CD4-positive, alpha-beta T cell treated with Interleukin-15 for 1 hour (primary cell): ENCODE data around the gene KLF3.

ENCODE experiments used
- DNase-seq: peaks from one replicate; pipeline ENCODE4 v3.0.0-alpha.2; 2020

The KLF3 gene

DNA sequence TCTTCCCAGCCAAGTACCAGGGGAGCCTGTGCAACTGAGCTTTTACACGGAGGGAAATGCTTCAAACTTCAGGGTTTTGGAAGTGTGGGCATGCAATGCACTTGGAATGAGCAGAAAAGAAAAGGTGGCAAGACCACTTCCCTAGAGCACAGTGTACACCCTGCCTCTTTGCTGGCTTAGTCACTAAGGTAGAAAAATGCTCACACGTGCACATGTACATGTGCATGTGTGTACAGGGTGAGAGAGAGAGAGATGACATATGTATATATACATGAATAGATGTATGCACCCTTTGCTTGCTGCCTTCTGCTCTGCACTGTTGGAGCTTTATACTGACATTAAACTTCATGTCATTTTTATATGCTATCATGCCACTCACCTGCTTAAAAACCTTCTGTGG, 7.9 kb upstream of the KLF3 start:
- no peak for DNase-seq

DNA sequence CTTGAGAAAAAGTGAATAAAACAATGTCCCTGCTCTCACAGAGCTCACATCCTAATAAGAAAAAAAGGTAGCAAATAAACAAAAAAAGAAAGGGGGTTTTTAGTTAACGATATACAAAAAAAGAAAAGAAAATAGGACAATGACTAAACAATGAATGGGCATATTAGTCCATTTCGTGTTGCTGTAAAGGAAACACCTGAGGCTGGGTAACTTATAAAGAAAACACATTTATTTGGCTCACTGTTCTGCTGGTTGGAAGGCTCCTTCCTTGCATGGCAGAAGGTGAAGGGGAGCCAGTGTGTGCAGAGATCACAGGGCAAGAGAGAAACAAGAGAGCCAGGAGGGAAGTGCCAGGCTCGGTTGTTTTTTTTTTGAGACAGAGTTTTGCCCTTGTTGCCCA, 4.7 kb upstream of the KLF3 start:
- DNase-seq, result no peak

DNA sequence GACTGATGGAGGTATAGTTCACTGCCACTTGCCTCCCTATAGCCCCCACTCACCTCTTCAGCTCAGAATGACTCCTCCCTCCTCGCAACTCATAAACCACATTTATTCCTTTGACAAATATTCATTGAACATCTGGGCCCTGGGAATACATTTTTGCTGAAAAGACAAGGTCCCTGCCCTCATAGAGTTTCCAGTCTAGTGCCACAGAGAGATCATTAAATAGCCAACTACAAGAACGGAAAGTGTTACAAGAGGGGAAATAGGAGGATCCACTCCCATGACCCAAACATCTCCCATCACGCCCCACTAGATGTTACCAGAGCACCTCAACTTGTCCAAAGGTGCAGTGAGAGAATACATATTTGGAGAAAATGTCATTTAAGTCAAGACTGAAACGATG, 3.2 kb upstream of the KLF3 start:
- DNase-seq, result no peak

DNA sequence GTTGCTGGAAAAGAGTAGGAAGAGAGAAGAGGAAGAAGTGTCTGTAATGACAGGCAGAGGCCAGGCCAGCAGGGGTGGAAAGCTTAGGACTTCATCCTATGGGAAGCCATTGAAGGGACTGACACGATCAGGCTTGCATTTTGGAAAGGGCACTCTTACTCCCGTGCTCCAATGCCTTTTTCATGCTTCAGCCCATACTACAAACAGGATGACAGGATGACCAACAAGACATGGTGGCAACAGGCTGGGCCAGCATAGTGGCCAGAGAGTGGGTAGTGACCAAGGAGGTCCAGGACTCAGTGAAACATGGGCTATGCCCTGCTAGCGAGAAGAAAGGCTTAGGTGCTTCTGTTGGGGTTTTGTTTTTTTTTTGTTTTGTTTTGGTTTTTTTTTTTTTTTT, 2.6 kb upstream of the KLF3 start:
- DNase-seq, result no peak

DNA sequence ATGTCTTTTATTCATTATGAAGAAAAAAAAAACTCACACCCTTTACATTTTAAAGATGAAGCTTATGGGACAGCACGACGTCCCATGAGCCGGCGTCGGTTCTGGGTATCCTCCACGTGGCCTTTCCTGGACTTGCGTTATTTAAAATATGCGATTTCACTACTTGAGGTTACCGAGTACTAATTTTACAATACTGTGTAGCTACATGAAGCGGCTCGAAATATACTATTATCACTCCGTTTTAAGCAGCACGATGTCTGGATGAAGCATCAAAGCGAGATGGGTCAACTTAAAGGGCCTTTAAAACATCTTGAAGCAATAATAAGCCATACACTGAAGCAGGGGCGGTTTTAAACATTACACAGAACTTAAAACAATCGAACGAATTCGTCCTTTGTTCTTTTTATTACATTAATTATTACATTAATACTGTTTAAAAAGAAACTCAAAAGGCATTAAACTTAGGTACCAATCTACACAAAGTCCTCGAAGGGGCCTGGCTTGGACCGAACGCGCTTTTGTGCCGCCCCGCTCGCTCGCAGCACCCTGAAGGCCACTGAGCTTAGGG, 1.4 kb upstream of the KLF3 start:
- DNase-seq, result no peak

DNA sequence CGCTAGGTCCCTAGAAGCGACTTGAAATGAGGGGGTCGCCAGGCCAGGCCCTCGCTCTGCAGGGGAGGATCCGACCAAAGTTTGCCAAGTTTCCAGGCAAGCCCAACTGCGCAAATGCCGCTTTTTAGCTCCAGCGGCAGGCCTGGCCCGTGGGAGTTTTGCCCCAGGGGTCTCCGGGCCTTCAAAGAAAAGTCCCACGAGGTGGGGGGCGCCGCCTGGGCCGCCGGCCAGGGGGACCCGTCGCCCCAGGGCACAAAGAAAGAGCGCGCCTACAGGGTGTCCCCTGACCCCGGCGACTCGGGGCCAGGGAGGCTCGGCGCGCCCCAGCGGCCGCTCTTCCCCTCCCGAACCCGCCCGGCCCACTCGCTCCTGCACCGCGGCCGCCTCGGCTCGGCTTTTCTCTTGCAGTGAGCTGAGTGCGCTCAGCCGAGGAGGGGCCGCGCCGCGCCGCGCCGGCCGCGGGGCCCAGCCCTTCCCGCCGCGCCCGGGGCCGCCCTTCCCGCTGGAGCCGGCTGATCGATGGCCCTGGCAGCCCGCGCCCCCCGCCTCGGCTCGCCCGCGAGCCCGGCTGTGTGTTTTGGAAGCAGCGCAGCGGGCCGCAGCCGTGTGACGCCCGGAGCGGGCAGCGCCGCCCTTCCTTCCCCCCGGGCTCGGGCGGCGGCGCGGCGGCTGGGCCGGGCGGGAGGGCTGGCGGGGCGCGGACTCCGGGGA, 754 bp upstream of the KLF3 start:
- DNase-seq, result no peak

DNA sequence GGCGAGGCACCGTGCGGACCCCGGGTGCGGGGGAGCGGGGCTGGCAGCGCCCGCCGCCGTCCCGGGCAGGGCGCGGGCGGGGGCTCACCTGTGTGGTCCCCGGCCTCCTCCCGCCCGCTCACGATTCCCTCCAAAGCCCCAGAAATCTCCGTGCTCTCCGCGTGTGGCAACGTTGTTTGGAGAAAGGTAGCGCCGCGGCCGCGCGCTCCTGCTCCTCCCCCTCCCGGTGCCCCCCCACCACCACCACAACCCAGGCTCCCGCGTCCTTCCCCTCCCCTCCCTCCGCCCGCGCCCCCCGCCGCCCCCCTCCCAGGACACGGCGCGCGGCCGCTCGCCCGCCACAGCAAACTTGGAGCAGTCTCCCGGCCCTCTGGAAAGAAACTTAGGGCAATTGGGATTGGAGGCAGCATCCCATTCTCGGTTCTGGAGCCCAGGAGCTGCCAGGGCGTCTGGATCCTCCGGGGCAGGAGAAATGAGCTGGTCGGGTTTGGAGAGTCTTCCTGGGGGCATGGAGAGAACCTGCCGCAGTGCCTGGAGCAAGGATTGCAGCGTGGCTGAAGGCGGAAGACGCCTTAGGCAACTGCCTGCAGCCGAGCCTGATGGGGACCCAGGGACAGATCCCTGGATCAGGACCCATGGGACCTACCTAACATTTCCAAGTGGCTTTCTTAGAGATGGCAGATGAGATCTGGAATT, 855 bp downstream of the KLF3 start:
- DNase-seq, result peak; percentile 52

DNA sequence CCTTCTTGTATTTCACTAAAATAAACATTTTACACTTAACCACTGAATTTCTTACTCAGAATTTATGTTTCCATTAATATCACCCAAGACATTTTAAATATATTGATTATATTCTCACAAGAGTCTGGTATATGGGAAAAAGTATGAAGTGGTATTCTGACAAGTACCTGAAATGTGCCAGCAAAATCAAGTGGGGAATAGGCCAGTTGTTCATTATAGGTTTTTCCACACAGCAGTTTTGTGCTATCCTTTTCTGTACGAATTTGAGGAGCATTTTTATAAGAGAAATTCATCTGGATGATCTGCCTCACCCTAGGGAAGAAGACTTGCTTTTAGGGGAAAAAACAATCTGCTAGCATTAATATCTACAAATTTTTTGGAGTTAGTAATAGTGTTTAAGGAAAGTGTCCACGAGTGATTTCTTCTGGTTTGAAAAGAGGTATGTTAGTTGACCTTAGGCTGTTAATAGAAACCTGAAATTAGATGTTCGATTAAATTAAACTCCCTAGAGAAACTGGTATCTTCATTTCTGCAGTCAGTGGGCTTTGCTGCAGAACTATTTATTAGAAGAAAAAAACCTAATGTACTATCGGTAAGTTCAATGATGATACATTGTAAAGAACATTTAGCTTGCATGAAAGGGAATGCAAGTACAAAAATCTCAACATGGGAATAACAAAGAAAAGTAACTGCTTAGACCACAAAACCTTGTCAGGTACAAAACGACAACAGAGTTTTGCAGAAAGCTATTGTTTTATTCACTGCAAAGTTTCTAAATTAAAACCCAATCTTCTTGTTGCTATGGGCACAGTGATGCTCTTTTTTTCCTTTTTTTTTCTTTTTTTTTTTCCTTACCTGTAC, 1.8 kb downstream of the KLF3 start:
- DNase-seq, result no peak

DNA sequence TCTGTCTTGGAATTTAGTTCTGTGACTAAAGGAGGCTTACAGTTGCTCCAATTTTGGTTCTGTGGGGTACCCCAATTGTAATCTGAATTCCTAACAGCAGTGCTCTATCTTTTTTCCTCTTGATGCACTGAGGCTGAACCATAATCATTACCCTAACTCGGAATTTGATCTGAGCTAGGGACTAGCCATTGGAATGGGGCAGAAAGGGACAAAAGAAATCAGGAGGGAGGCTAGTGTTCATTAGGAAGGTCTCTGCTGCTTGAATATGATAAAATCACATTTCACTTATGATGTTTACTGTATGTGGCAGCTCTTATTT, 2.7 kb downstream of the KLF3 start:
- DNase-seq, result no peak

DNA sequence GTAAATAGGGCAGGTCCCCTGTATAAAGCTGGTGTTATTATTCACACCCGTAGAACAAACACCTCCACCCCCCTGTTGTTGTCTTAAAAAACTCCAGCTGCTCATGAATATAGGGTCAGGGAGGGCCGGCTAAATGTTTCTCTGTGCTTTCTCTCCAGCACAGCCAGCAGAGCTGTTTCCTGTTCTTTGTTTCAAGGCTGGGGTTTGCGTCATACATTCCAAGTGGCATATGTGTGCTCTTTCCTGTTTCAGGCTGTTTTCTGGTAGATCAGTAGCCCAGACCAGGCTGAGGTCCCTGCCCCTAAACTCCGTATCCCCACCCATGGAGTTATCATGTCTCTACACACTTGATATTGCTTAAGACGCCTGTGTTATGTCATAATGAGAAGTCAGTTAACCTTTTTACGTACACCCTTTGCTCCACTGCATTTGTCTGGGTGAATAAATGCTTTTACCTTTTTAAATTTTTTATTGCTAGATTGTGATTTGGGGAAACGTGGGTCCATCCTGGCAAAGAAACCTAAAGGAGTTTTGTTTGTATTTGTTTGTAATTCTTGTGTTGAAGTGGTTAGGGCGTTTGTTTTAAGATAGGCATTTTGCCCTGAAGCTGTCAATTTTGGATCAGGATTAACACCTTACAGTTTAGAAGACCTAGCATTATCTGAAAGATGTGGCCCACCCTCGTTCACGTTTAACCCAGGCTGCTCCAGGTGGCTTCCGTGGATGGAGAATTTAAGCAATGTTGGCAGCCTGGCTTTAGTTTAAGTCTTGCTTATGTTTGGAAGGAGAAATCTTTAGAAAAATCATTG, 3.3 kb downstream of the KLF3 start:
- peak; percentile 88 for DNase-seq

DNA sequence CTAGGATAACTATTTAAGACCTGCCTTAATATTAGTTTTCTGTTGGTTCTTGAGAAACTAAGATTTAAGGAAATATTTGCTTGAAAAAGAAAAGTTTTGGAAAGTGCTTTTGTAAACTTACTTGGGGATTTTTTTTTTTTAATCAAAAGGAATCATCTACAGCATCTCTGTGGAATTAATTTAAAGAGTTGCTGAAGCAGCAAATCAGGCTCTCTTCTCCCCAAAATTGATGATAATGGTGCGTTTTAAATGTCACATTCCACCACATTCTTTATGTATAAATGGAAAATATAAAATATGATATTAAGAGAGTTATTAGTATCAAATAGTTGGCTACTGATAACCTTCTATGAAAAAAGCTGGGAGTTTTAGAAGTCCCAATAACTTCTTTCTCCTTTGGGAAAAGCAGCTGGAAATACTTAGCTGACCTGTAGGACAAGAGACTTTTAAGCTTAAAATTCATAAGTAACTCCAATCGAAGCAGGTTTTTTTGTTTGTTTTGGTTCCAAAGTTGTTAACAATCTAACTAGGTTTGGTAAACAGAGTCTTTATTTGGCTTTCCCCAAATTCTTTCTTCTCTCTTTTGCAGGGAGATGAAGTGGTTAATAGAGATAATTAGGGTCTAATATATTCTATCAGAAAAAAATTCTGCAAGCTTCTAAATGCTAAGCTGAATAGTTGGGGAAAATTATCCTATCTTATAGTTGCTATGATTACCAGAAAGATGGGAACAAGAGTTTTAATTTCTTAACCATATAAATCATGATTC, 4.4 kb downstream of the KLF3 start:
- no peak for DNase-seq

DNA sequence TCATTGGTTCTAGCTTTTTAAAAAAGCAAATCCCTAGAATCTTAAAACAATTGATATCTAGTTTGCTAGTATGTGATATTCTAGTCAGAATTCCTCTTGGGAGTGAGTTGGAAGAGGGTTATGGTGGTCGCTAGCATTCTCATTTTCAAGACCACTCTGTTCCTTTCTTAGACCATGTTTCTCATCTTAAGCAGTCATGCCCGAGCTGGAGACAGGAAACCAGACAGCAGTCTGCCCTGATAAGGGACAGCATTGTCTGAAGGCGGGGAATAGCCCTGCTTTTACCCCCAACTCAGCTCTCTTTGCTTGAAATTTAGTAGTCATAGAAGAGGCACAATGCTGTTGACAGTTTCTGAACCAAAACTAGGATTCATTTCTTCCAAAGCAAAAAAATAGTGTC, 5.2 kb downstream of the KLF3 start:
- no peak for DNase-seq

DNA sequence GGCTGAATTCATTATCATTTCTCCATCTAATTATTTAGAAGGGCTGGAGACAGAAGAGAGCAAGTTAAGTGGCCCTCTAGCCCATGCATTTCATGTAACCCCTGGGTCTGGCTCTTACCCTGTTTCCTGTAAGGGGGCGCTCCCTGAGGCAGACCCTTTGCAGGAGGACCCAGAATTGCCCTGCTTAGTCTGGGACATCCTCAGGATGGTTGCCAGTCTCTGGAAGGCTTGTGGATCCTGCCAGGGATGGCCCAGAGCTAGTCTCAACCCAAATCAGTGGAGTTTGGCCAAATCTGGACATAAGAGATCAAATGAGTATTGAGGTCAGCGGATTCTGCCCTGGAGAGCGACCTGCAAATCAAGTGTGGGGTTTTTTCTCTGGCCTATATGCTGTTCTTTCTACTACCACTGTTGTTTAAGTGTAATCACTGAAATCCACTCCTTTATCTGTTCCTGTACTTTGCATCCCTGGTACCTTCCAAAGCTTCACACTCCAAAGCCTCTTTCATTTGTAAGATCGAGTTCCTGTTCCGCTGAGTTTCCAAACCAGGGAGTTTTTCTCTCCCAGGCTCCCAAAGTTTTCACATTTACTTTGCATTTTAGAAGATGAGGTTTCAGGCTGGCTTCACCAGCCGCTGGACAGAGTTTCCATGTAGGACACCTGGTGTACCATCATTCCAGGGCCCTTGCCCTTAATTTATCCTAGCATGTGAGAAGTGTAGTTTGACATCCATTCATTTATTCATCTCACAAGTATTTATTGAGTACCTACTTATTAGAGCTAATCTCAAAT, 6.3 kb downstream of the KLF3 start:
- DNase-seq, result no peak

DNA sequence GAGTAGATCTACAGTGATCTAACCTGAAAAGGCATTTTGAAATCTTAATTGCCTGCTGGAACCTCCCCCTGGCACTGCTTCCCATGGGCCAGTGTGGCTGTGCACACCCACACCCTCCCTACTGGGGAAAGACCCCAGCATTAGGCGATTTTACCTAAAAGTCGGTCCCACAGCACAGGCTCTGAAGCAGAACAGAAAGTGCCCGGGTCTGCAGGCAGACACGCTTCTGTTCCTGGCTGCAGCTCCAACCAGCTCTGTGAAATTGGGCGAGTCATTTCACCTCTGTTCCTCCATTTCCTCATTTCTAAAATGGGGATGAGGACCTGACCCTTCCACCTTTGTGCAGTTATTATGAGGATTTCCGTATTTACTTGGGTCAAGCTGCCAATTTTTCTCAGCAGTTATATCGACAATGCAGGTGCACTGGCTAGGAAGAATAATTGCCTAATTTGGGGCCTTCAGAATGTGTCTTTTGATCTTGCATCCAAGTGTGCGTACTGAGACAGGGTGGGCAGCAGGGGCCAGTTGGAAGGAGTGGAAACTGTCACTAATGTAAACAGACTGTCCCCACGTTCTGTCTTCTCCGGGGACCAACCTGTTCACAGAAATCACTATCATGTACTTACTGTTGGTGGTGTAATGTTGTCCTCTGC, 7.1 kb downstream of the KLF3 start:
- no peak for DNase-seq

DNA sequence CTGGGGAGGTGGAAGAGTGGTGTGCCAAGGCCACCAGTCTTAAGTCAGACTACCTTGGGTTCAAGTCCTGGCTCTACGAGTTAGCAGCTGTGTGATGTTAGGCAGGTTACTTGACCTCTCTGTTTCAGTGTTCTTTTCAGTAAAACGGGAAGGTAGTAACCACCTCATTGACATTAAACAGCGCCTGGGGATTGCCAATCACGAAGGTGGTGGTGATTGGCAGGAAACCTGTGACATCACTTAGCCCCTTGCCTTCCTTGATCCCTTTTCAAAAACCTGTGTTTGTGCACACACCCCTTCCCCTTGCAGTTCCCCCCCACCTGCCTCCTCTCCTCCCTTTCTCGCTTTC, 7.6 kb downstream of the KLF3 start:
- peak; percentile 66 for DNase-seq

DNA sequence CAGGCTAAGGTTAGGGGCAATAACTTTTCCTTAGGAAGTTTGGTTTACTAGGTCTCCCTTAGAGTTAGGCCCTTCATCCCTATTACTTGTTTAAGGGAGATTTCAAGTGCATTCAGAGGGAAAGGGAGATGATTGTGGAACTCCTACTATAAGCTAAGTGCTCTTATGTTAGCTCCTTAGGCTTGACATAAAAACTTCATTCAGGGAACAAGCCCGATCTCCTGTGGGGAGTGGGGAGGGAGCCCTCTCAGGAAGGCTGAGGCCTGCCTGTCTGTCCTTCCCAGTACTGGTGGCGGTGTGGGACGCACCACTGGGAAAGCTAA, 8.0 kb downstream of the KLF3 start:
- DNase-seq, result no peak

DNA sequence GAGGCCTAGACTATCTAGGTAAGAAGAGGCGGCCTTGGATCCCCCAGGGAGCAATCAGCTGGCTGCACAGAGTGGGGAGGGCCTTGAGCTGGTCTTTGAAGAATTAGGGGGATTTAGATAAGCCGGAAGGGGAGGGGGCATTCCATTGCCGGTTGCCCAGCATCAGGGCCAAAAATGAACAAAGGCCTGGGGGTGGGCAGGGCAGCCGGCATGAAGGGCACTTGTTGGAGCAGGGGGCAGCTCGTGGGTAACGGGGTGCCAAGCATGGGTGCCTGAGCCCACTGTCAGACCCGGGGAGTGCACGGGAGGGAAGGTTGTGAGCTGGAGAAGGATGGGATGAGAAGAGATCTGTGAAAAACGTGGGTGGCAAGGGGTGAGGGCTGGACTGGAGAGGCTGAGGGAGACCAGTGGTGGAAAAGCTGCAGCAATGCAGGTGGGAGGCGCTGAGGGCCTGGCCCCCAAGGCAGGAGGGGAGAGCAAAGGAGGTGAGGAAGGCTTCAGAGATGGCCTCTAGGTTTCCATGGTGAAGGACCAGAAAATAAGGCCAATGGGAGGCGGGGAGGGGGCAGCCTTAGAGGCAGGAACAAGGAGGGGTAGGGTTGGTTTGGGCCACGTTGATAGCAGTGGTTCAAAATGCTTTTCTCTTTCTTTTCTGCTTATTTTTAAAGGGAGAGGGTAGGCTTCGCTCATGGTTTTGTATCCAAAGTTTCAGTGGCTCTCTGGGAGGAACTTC, 8.6 kb downstream of the KLF3 start:
- no peak for DNase-seq

DNA sequence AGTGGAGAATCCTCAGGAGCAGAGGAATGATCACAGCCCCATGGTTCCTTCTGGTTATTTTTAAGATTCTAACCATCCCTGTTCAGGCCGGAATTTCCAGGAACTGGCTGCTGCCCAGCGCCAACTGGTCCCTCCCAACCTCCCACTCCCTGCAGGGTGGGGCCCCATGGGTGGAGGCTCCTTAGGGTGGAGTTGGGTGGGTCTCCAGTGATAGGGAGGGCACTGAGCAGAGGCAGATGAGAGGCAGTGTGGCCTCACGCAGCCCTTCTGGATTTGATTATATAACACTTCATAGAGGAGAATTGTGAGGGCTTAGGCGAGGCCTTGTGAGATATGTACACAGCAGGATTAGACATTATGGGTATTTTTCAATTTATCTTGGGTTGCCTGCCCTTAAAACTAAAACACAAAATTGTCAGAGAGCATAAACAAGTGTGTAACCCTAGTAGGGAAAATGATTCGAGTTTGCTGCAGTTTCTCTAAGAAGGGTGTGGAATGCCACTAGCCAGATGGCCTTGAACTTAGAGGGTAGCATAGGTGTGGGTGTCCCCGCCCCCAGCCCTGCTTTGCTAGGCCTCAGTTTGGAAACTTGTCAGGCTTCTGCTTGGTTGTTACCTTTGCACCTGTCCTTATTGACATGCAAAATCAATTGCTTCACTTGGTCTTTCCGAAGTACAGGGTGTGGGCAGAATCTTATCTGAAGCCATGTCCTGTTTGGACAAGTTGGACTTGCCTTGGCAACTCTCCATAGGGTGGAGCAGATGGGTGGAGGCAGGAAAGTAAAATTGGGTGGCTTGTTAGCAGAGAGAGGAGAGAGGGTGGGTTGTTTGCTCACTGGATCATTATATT, 9.4 kb downstream of the KLF3 start:
- no peak for DNase-seq
